Suprapubic skin (tissue), 4 donors: ENCODE results near the gene SMYD3. TPM values are rescaled to one million over a fixed set of nuclear protein-coding genes. Genes with fewer than 3 reads are reported as not detected.
"Not testable (repeated sequence)": the region's sequence is repeated elsewhere in the genome, so short reads cannot be mapped to it uniquely, and the experiment has no call there.

Experiments used
- DNase-seq, 2 donors: peaks; one replicate each; pipeline ENCODE4 v3.0.0-alpha.2; 2019; ENCODE audit warnings: low spot score in 2 of 2
- H3K27ac ChIP-seq: fragments of 200-600 bp; sonication (generic); one replicate; pipeline ENCODE4 v1.5.1; 2019
- H3K27me3 ChIP-seq: fragments of 200-600 bp; sonication (generic); one replicate; pipeline ENCODE4 v1.5.1; 2019
- H3K36me3 ChIP-seq: fragments of 200-600 bp; sonication (generic); one replicate; pipeline ENCODE4 v1.5.1; 2019
- H3K4me1 ChIP-seq: fragments of 200-600 bp; sonication (generic); one replicate; pipeline ENCODE4 v1.5.1; 2019
- H3K4me3 ChIP-seq: fragments of 200-600 bp; sonication (generic); one replicate; pipeline ENCODE4 v1.5.1; 2019; ENCODE audit warnings: mild to moderate bottlenecking
- H3K9me3 ChIP-seq: fragments of 200-600 bp; sonication (generic); one replicate; pipeline ENCODE4 v1.5.1; 2019
- EP300 ChIP-seq: sonication (generic); formaldehyde crosslinking; IDR thresholded peaks from one replicate; pipeline ENCODE4 v1.6.1; 2017; ENCODE audit warnings: antibody characterized with exemption
- POLR2A ChIP-seq, 2 donors: fragments of 450-650 bp; IDR thresholded peaks; one replicate each; pipeline ENCODE4 v1.6.1; 2017; ENCODE audit warnings: antibody characterized with exemption in 2 of 2, mild to moderate bottlenecking in 2 of 2, moderate library complexity in 2 of 2
- POLR2AphosphoS5 ChIP-seq, 3 donors: sonication (generic); formaldehyde crosslinking; IDR thresholded peaks; one replicate each; pipeline ENCODE4 v1.6.1; 2017; ENCODE audit warnings: antibody characterized with exemption in 3 of 3
- WGBS: methylation state at CpG from one replicate; pipeline ENCODE4 v1.1.5; 2018; 5-methylcytosine and 5-hydroxymethylcytosine counted together
- total RNA-seq, 4 donors: library from RNA; depleted of rRNA; stranded (reverse); fragments of >200 nt; gene quantifications; one replicate each; pipeline ENCODE4 v1.1.0, GENCODE V29; 2016
- TF ChIP-seq, protein P1 (sequence below), 2 donors: fragments of 200-600 bp in 1 of 2; fragments of 450-650 bp in 1 of 2; sonication (generic) in 1 of 2; IDR thresholded peaks; one replicate each; pipeline ENCODE4 v1.5.1; 2016 to 2019; ENCODE audit warnings: antibody characterized with exemption in 2 of 2, mild to moderate bottlenecking in 1 of 2, moderate library complexity in 1 of 2

The SMYD3 gene
- total RNA-seq, 4 donors from 2014 or later: 14.5 to 33.6 (median 18.9) TPM

DNA sequence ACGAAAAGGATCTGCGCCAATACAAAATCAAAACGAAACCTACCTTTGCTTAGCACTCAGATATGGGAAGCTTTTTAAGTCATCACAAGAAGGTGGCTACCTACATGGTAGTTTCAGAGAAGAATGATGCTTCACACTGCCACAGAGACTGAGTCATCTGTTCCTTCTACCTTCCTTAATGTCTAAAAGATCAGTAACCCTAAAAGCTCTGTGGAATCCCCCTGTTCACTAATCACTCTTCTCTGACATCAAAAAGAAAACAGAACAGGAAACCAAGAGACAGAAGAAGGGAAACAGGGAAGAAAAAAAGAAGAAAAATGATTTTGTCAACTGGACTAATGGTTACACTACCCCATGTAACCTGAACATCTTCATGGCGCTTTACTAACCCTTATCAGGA, 177.2 kb downstream of the SMYD3 start:
- Histone ChIP-seq H3K9me3 (no peaks in the 10 kb centered on the region), H3K27me3 (no peaks in the 10 kb centered on the region), H3K4me3 (no peak overlapping the region), H3K27ac (no peak overlapping the region), H3K4me1 (no peaks in the 10 kb centered on the region), H3K36me3 (no peaks in the 10 kb centered on the region)
- no peak for DNase-seq
- TF ChIP-seq POLR2AphosphoS5 (IDR thresholded peaks at IDR 0.05) (no peak), EP300 (no peak)
- TF ChIP-seq, protein P1, sequence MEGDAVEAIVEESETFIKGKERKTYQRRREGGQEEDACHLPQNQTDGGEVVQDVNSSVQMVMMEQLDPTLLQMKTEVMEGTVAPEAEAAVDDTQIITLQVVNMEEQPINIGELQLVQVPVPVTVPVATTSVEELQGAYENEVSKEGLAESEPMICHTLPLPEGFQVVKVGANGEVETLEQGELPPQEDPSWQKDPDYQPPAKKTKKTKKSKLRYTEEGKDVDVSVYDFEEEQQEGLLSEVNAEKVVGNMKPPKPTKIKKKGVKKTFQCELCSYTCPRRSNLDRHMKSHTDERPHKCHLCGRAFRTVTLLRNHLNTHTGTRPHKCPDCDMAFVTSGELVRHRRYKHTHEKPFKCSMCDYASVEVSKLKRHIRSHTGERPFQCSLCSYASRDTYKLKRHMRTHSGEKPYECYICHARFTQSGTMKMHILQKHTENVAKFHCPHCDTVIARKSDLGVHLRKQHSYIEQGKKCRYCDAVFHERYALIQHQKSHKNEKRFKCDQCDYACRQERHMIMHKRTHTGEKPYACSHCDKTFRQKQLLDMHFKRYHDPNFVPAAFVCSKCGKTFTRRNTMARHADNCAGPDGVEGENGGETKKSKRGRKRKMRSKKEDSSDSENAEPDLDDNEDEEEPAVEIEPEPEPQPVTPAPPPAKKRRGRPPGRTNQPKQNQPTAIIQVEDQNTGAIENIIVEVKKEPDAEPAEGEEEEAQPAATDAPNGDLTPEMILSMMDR (IDR thresholded peaks at IDR 0.05): no peak
- WGBS: 91% methylated on average over 4 of the region's 4 CpGs

DNA sequence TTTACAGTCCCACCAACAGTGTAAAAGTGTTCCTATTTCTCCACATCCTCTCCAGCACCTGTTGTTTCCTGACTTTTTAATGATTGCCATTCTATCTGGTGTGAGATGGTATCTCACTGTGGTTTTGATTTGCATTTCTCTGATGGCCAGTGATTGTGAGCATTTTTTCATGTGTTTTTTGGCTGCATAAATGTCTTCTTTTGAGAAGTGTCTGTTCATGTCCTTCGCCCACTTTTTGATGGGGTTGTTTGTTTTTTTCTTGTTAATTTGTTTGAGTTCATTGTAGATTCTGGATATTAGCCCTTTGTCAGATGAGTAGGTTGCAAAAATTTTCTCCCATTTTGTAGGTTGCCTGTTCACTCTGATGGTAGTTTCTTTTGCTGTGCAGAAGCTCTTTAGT, 177.8 kb downstream of the SMYD3 start:
- 100% methylated on average over 1 of the region's 1 CpG for WGBS
- not testable (repeated sequence) for H3K27ac ChIP-seq, H3K36me3 ChIP-seq, DNase-seq, H3K4me1 ChIP-seq, H3K4me3 ChIP-seq, H3K27me3 ChIP-seq, H3K9me3 ChIP-seq

DNA sequence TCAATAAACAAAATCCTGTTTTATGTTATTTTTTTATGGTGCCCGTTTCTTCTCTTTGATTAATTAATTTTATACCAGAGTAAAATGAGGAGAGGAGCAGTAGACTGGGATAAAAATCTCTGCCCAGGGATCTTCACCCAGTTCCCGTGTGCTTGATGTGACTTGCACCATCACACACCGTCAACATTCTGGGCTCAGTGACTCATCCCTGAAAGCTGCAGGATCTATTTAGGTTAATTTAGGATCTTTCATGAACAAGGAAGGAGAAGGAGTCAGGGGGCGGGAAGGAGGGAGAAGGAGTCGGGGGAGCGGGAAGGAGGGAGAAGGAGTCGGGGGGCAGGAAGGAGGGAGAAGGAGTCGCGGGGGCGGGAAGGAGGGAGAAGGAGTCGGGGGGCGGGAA, 182.4 kb downstream of the SMYD3 start:
- Histone ChIP-seq H3K9me3 (no peaks in the 10 kb centered on the region), H3K27me3 (no peaks in the 10 kb centered on the region), H3K27ac (no peak overlapping the region), H3K4me1 (no peaks in the 10 kb centered on the region), H3K36me3 (no peaks in the 10 kb centered on the region), H3K4me3 (no peak overlapping the region)
- no peak for TF ChIP-seq POLR2AphosphoS5 (IDR thresholded peaks at IDR 0.05)
- TF ChIP-seq POLR2A (IDR thresholded peaks at IDR 0.05): no peak
- no peak for TF ChIP-seq EP300
- TF ChIP-seq, protein P1 (IDR thresholded peaks at IDR 0.05): no peak
- no peak for DNase-seq
- 80% methylated on average over 5 of the region's 12 CpGs for WGBS

DNA sequence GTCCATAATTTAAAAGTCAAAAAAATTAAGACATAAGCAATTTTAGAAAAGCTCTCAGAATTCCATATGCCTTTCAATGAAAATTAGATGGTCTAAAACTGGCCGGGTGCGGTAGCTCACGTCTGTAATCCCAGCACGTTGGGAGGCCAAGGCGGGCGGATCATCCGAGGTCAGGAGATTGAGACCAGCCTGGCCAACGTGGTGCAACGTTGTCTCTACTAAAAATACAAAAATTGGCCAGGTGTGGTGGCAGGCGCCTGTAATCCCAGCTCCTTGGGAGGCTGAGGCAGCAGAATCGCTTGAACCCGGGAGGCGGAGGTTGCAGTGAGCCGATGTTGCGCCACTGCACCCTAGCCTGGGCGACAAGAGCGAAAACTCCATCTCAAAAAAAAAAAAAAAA, 183.0 kb downstream of the SMYD3 start:
- H3K9me3 ChIP-seq, H3K4me3 ChIP-seq, H3K4me1 ChIP-seq, H3K27ac ChIP-seq, H3K36me3 ChIP-seq, H3K27me3 ChIP-seq, DNase-seq: not testable (repeated sequence)
- 92% methylated on average over 17 of the region's 17 CpGs for WGBS

DNA sequence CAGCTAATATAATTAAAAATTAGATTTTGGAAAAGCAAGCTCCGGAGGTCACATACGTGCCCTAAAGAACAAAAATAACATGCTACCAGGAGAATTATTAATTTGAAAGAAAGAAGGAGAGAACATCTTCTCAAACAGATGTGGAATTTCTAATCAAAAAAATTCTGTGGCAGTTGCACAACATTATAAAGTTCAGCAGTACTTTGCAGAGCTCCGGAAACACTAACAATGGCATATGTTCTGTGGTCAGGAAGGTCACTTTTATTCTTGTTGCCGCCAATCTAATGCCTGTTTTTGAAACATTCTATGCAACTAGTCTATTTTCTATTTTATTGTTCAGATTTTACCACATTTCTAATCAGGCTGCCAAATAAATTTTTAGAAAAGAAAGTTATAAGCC, 186.8 kb downstream of the SMYD3 start:
- no peak overlapping the region for H3K4me3 ChIP-seq
- H3K9me3 ChIP-seq: no peaks in the 10 kb centered on the region
- H3K4me1 ChIP-seq: no peaks in the 10 kb centered on the region
- 57% methylated on average over 4 of the region's 4 CpGs for WGBS
- no peaks in the 10 kb centered on the region for H3K36me3 ChIP-seq
- no peak for DNase-seq
- TF ChIP-seq EP300: no peak
- TF ChIP-seq POLR2AphosphoS5 (IDR thresholded peaks at IDR 0.05): no peak
- no peak for TF ChIP-seq POLR2A (IDR thresholded peaks at IDR 0.05)
- TF ChIP-seq, protein P1 (IDR thresholded peaks at IDR 0.05): no peak
- H3K27ac ChIP-seq: no peak overlapping the region
- no peaks in the 10 kb centered on the region for H3K27me3 ChIP-seq

DNA sequence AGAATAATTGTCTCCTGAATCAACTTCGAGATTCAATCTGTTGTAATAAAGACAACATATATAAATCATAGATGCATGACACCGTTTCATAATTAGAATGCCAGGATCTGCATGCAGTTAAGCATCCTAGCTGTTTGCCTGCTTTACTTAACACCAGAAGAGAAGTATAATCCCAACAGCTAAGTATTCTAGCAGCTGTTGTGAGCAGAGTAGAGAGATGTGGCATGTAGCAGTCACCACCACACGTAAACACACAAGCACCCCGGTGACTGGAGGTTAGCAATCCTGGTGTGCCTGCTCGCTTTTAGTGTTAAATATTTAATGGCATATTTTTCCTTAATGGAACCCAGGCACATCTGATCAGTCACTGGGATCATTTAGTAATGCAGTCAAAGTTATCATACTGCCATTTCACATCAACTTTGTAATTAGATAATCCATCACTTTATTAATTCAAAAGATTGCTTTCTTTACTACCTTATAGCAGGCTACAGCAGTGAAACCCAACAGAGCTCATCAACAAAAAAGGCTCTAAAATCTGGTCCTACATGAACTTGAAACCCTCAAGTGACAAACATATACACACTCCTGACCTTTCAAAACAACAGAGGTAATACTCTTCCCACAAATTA, 187.9 kb downstream of the SMYD3 start:
- no peak for TF ChIP-seq POLR2A (IDR thresholded peaks at IDR 0.05)
- TF ChIP-seq, protein P1 (IDR thresholded peaks at IDR 0.05): no peak
- TF ChIP-seq POLR2AphosphoS5 (IDR thresholded peaks at IDR 0.05): no peak
- TF ChIP-seq EP300: no peak
- Histone ChIP-seq H3K9me3 (no peaks in the 10 kb centered on the region), H3K4me3 (no peak overlapping the region), H3K4me1 (no peaks in the 10 kb centered on the region), H3K27ac (no peak overlapping the region), H3K36me3 (no peaks in the 10 kb centered on the region), H3K27me3 (no peaks in the 10 kb centered on the region)
- no peak for DNase-seq
- WGBS: 71% methylated on average over 5 of the region's 5 CpGs
